ENCODE results near the gene BHLHA15.

DNA sequence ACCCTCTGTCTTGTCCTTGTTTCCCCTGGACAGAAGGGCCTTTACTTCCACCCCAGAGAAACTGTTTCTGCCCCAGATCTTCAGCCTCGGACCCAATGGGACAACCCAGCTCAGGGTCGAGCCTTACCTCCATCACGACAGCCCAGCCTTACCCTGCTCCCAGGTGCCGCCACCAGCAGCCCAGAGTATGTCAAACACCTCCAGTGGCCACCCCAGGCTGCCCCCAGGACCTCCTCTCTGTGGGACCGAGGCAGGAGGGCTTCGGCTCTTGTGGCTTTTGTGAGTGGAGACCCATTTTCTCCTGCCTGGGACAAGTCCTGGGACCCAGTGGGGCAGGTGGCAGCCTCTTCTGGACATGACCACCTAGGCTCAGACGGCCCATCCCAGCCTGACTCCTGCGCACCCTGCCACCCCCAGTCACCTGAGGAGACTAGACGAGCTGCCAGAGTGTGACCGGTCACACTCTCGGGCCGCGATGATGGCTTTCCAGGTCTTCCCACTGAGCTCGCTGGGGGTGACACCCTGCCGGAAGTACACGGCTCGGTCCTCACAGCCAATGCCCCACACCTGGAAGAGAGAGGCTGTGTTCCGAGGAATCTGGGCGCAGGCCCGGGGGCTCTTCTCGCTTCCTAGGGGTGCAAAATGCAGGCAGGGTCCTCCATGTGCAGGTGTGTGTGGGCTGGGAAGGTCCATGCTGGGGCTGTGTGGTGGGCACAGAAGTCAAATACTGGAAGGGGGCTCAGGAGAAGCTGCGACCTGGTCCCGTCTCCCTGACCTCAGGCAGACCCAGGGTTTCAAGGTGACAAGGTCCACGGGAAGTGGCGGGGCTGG, 25.3 kb downstream of the BHLHA15 start:
- TF ChIP-seq EZH2 (IDR thresholded peaks at IDR 0.05; ENCODE audit: low read depth, low read length, severe bottlenecking), result no peak
- no peak for TF ChIP-seq CEBPB (IDR thresholded peaks at IDR 0.05; ENCODE audit: low read depth, low read length)
- TF ChIP-seq POLR2A (IDR thresholded peaks at IDR 0.05; ENCODE audit: control extremely low read depth in 1 of 2, low read depth in 2 of 2, low read length in 2 of 2), result no peak
- TF ChIP-seq, protein P1, sequence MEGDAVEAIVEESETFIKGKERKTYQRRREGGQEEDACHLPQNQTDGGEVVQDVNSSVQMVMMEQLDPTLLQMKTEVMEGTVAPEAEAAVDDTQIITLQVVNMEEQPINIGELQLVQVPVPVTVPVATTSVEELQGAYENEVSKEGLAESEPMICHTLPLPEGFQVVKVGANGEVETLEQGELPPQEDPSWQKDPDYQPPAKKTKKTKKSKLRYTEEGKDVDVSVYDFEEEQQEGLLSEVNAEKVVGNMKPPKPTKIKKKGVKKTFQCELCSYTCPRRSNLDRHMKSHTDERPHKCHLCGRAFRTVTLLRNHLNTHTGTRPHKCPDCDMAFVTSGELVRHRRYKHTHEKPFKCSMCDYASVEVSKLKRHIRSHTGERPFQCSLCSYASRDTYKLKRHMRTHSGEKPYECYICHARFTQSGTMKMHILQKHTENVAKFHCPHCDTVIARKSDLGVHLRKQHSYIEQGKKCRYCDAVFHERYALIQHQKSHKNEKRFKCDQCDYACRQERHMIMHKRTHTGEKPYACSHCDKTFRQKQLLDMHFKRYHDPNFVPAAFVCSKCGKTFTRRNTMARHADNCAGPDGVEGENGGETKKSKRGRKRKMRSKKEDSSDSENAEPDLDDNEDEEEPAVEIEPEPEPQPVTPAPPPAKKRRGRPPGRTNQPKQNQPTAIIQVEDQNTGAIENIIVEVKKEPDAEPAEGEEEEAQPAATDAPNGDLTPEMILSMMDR (IDR thresholded peaks at IDR 0.05; ENCODE audit: control extremely low read depth in 1 of 3, insufficient read depth in 1 of 3, low read depth in 1 of 3, low read length in 3 of 3), result no peak
- TF ChIP-seq SRF (IDR thresholded peaks at IDR 0.05; ENCODE audit: low read depth, low read length), result no peak
- no peak for TF ChIP-seq POLR2AphosphoS5 (IDR thresholded peaks at IDR 0.05; ENCODE audit: low read depth, low read length)
- TF ChIP-seq, protein P2, sequence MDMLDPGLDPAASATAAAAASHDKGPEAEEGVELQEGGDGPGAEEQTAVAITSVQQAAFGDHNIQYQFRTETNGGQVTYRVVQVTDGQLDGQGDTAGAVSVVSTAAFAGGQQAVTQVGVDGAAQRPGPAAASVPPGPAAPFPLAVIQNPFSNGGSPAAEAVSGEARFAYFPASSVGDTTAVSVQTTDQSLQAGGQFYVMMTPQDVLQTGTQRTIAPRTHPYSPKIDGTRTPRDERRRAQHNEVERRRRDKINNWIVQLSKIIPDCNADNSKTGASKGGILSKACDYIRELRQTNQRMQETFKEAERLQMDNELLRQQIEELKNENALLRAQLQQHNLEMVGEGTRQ (IDR thresholded peaks at IDR 0.05; ENCODE audit: low read length), result no peak
- no peak for TF ChIP-seq HDAC6 (IDR thresholded peaks at IDR 0.05; ENCODE audit: low read depth, low read length)

Data from H1 (cell line).